Epithelial cell of esophagus (primary cell): ENCODE data around the gene ELOVL7.
"Not testable (repeated sequence)": the region's sequence is repeated elsewhere in the genome, so short reads cannot be mapped to it uniquely, and the experiment has no call there.

Experiments used
- DNase-seq: peaks from one replicate; pipeline ENCODE4 v3.0.0; 2010; ENCODE audit warnings: low read depth
- H3K4me3 ChIP-seq: 2 replicates; pipeline ENCODE4 v1.5.1; 2011; ENCODE audit warnings: mild to moderate bottlenecking, low read length, control low read depth
- CTCF ChIP-seq: IDR thresholded peaks from 2 replicates; pipeline ENCODE4 v1.5.1; 2011; ENCODE audit warnings: low read depth, mild to moderate bottlenecking, low read length, control low read depth, inconsistent platforms; ENCODE audit not compliant: insufficient read depth; ENCODE audit errors: missing control alignments

ELOVL7 gene

GRCh38 chr5:60727033-60727679, 116.9 kb downstream of the ELOVL7 start:
- H3K4me3 ChIP-seq: no peak overlapping the region
- DNase-seq: peak; percentile 19
- no peak for TF ChIP-seq CTCF

GRCh38 chr5:60724126-60724525, 119.9 kb downstream of the ELOVL7 start:
- no peak for TF ChIP-seq CTCF
- no peak overlapping the region for H3K4me3 ChIP-seq
- DNase-seq: no peak

- DNase-seq: no peak
- H3K4me3 ChIP-seq: no peak overlapping the region
- TF ChIP-seq CTCF: no peak
Observed at GRCh38 chr5:60722416-60722815, 121.7 kb downstream of the ELOVL7 start.

- no peak for DNase-seq
- TF ChIP-seq CTCF: no peak
- H3K4me3 ChIP-seq: no peak overlapping the region
Observed at GRCh38 chr5:60719329-60719728, 124.7 kb downstream of the ELOVL7 start.

- H3K4me3 ChIP-seq: no peak overlapping the region
- no peak for TF ChIP-seq CTCF
- DNase-seq: peak; percentile 93
Observed at GRCh38 chr5:60718166-60718892, 125.7 kb downstream of the ELOVL7 start.

GRCh38 chr5:60715201-60715928, 128.7 kb downstream of the ELOVL7 start:
- not testable (repeated sequence) for H3K4me3 ChIP-seq, DNase-seq

- no peak for TF ChIP-seq CTCF
- no peak overlapping the region for H3K4me3 ChIP-seq
- no peak for DNase-seq
Observed at GRCh38 chr5:60712950-60713349, 131.1 kb downstream of the ELOVL7 start.

GRCh38 chr5:60711892-60712291, 132.2 kb downstream of the ELOVL7 start:
- not testable (repeated sequence) for H3K4me3 ChIP-seq, DNase-seq
